T-helper 17 cell (primary cell): ENCODE measurements around the gene TOMM6. TPM values are rescaled to one million over a fixed set of nuclear protein-coding genes. Genes with fewer than 3 reads are reported as not detected.

Source experiments
- ATAC-seq: fragments of 150-1000 bp; cut with Tn5 transposase; 2 replicates; pipeline ENCODE4 v1.10.0; 2021; ENCODE audit warnings: mild to moderate bottlenecking, moderate library complexity
- DNase-seq, 3 donors: peaks; one replicate each; pipeline versions ENCODE4 v3.0.0 to v3.0.0-alpha.2; 2020 to 2021
- H3K9me3 ChIP-seq: one replicate; pipeline ENCODE4 v1.7.0; 2013; ENCODE audit warnings: low read length, mild to moderate bottlenecking; ENCODE audit not compliant: control insufficient read depth, poor library complexity, severe bottlenecking
- H3K27ac Mint-ChIP-seq: one replicate; pipeline ENCODE4 v1.8.0; 2022; ENCODE audit warnings: mild to moderate bottlenecking, moderate library complexity, mixed read lengths
- H3K27me3 Mint-ChIP-seq: one replicate; pipeline ENCODE4 v1.8.0; 2022; ENCODE audit warnings: mixed read lengths
- H3K36me3 Mint-ChIP-seq: one replicate; pipeline ENCODE4 v1.8.0; 2022; ENCODE audit warnings: low read depth, mixed read lengths
- H3K4me1 Mint-ChIP-seq: one replicate; pipeline ENCODE4 v1.8.0; 2022; ENCODE audit warnings: mild to moderate bottlenecking, mixed read lengths
- H3K4me3 Mint-ChIP-seq: one replicate; pipeline ENCODE4 v1.8.0; 2022; ENCODE audit warnings: mild to moderate bottlenecking, moderate library complexity, mixed read lengths
- total RNA-seq, 4 donors: library from RNA in 2 of 4; stranded (reverse) in 2 of 4; gene quantifications; one replicate each; pipeline ENCODE4 v1.2.3 and lab custom pipeline; 2022 to 2026

The TOMM6 gene
- total RNA-seq, 2 donors from 2014 or later: 99.1 to 111 TPM

DNA sequence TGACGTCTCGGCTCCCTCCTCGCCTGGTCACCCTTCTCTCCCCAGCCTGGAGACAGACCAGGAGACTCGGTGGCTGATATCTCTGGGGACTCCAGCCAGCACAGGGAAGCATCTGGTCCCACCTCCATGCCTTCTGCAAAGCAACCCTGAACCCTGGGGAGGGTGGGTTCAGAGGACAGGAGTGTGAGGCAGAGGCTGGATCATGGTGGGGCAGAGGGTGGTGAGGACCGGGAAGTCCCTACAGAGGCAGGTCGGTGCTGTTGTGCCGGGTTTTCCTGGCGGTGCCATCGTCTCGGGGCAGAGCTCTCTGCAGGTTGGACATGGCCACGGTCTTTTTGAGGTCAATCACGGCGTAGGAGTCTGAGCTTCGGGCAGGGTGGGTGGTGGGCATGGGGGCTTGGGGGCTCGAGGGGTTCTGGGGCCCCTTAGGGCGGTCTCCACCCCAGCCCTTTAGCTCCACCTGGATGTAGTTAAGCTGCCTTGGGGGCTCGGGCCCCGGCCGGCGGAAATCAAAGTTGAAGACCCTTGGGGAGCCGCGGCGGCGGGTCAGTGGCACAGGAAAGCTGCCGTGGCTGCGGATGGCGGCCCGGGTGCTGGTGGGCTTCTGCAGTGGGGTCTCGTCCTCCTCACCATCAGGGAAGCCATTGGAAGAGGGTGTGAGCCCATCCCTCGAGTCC is 17.0 kb upstream of the TOMM6 start:
- ATAC-seq: no peak
- Mint-ChIP-seq H3K4me3 (no peak overlapping the region), H3K4me1 (no peaks in the 10 kb centered on the region), H3K27ac (no peak overlapping the region), H3K36me3 (peaks cover 4% of the 10 kb centered on the region), H3K27me3 (no peaks in the 10 kb centered on the region)
- DNase-seq: no peak
- no peaks in the 10 kb centered on the region for H3K9me3 ChIP-seq

DNA sequence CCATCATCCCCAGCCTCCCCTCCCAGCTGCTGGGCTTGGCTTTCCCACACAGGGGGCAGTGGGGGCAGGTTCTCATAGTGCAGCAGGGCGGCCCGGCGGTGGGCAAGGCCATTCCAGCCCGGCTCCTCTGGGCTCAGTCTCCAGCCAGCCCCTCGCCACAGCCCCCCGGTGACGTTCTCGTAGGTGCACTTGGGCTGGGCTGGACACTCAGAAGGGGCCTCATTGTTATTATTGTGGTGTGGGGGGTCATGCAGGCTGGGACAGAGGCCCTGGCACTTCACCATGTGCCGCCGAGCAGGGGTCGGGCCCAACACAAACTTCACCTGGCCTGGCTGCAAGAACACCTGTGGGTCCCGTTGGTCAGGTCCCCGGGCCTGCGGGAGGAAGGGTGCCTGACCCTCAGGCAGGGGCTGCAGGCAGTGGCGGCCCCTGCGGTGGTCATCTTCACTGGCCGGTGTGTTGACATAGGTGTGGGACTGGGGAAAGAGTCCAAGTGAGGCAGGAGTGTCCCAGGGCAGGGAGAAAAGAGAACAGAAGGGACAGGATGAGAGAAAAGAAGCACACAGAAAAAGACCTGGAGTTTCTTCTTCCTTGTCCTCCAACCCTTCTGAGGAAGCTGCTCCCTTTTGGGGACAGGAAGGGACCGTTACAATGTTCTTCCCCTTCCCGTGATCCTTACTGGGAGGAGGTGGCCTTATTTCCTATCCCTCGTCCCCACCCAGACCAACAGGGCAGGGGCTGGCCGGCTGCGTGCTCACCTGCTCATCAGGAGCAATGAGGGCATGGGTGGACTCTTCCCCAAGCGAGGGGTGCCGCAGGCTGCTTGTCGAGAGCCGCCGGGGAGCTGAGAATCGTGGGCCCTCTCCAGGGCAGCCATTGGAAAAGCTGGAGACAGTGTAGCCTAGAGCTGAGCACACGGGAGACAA is 16.2 kb upstream of the TOMM6 start:
- no peaks in the 10 kb centered on the region for H3K9me3 ChIP-seq
- H3K36me3 Mint-ChIP-seq: peaks cover 4% of the 10 kb centered on the region
- no peak overlapping the region for H3K4me3 Mint-ChIP-seq
- DNase-seq (no peak), ATAC-seq (no peak)
- H3K27me3 Mint-ChIP-seq: no peaks in the 10 kb centered on the region
- H3K27ac Mint-ChIP-seq: no peak overlapping the region
- H3K4me1 Mint-ChIP-seq: no peaks in the 10 kb centered on the region

DNA sequence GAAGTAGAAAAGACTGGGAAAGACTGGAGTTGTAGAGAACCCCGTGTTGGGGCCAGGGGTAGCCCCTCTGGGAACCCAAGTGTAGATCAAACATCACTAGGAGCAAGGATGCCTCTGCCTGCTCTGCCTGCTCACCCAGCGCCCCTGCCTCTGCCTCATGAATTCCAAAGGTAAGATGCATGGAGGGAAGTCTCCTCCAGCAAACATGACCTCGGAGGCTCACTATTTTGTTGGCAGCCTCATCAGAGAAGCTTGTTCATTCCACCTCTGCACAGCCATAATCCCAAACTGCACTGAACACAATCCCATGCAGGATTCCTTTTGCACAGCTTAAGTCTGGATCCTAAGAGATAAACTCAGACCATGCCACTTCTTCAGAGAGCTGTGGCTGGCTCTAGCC is 12.7 kb upstream of the TOMM6 start:
- peaks cover 4% of the 10 kb centered on the region for H3K36me3 Mint-ChIP-seq
- no peak overlapping the region for H3K27ac Mint-ChIP-seq
- peaks cover 6% of the 10 kb centered on the region for H3K4me1 Mint-ChIP-seq
- no peaks in the 10 kb centered on the region for H3K27me3 Mint-ChIP-seq
- no peak for ATAC-seq
- H3K4me3 Mint-ChIP-seq: no peak overlapping the region
- DNase-seq: no peak
- no peaks in the 10 kb centered on the region for H3K9me3 ChIP-seq

GRCh38 chr6:41775293-41775882 is 12.1 kb upstream of the TOMM6 start:
- DNase-seq: no peak

DNA sequence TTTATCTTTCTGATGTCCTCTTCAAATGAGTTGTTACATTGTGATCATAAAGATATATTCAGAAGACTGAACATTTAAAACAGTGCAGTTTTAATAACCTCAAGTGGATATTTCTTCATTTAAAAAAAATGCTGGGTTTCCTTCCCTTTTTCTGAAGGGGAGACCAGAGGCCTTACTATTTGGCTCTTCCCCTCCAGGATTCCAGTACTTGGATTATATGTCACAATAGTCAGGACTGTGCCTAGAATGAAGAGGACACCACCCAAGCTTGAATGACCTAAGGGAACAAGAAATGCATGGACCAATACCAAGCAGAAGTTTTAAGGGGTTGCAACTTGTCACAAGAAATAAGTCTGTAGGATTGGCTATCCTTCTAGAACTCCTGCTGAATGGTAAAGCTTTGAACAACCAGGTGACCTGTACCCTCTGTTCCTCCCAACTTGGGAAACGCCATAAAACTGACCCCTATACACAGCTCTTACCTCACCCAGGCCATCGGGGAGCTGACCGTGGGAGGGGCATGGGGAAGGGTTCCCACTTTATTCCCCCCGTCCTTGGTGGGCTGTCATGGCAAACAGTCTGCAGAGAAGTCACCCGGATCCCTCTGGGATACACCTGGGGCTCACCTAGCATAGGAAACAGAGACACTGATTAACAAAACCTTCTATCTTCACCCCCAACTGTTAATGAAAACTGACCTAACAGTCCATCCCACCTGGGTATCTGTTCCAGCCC is 9.8 kb upstream of the TOMM6 start:
- DNase-seq (no peak), ATAC-seq (no peak)
- H3K36me3 Mint-ChIP-seq: peaks cover 2% of the 10 kb centered on the region
- peak overlapping the region; percentile 61 for H3K4me3 Mint-ChIP-seq
- H3K9me3 ChIP-seq: no peaks in the 10 kb centered on the region
- peaks cover 14% of the 10 kb centered on the region for H3K4me1 Mint-ChIP-seq
- peaks cover 5% of the 10 kb centered on the region for H3K27me3 Mint-ChIP-seq
- peak overlapping the region; percentile 34 for H3K27ac Mint-ChIP-seq

More at GRCh38 chr6:41775293-41775882, 12.1 kb upstream of the TOMM6 start:
- H3K4me1 Mint-ChIP-seq: peaks cover 8% of the 10 kb centered on the region
- no peak overlapping the region for H3K4me3 Mint-ChIP-seq
- no peaks in the 10 kb centered on the region for H3K27me3 Mint-ChIP-seq
- no peaks in the 10 kb centered on the region for H3K9me3 ChIP-seq
- H3K27ac Mint-ChIP-seq: no peak overlapping the region
- ATAC-seq: no peak
- peaks cover 4% of the 10 kb centered on the region for H3K36me3 Mint-ChIP-seq

DNA sequence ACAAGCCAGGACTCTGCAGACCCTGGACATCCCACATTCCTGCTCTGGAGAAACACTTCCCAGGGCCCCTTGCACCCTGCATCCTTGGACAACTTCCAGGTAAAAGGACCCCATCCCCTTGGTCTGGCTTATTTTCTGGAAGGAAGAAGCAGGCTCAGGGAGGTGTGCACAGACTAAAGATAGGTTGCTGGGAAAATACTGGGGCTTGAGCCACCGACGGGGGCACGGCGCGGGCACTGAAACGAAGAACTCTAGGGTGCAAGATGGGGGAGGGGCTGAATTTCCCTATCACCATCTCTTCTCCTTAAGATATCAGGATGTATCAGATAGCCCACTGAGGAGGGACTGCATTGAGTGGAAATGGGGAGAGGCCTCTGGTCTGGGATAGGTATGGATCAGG is 8.6 kb upstream of the TOMM6 start:
- H3K4me3 Mint-ChIP-seq: peak overlapping the region; percentile 91
- H3K9me3 ChIP-seq: no peaks in the 10 kb centered on the region
- DNase-seq (no peak), ATAC-seq (no peak)
- H3K27me3 Mint-ChIP-seq: peaks cover 5% of the 10 kb centered on the region
- peak overlapping the region; percentile 61 for H3K27ac Mint-ChIP-seq
- H3K4me1 Mint-ChIP-seq: peaks cover 14% of the 10 kb centered on the region
- H3K36me3 Mint-ChIP-seq: peaks cover 2% of the 10 kb centered on the region

- no peaks in the 10 kb centered on the region for H3K9me3 ChIP-seq
- no peak for DNase-seq
- ATAC-seq: no peak
- Mint-ChIP-seq H3K27ac (peak overlapping the region; percentile 61), H3K27me3 (peaks cover 5% of the 10 kb centered on the region), H3K4me3 (peak overlapping the region; percentile 91), H3K36me3 (no peaks in the 10 kb centered on the region), H3K4me1 (peaks cover 15% of the 10 kb centered on the region)
Measured at GRCh38 chr6:41779336-41779735, 8.2 kb upstream of the TOMM6 start.

DNA sequence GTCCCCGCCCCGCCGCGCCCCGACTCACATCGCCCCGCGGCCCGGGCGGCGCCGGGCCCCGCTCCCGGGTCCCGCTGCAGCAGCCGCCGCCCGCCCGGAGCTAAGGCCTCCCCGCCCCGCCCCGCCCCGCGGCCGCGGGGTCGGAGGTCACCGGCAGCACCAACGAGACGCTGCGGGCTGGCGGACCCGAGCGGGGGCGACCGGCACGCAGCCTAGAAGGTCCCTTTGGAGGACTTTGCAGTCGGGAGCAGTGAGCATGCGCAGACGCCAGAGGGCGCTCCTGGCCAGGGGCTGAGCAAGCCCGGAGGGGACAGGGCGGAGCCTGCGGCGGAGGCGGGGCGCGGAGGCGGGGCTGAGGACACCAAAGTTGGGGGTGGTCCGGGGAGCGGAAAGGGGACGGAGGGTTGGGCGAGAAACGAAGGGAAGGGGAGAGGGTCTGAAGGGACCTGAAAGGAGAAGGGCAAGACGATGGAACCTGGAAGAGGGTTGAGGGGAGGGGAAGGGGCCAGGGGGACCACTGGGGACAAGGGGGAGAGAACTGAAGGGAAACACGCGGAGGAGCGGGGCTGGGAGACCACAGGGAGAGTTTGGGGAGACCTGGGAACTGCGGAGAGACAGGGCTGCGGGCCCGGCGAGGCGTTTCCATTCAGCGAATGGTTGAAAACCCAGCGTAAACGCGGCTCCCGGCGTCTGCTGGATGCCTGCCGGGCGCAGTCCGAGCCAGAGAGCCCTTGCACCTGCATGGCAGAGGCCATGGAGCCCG is 7.5 kb upstream of the TOMM6 start, which contains the start of gene FRS3:
Gene FRS3 (minus strand): TSS at position 113 of the 763 bp plus-strand sequence. CDS start 2,913 bp downstream, outside the sequence.
- Mint-ChIP-seq H3K36me3 (no peaks in the 10 kb centered on the region), H3K4me3 (peak within 1 kb of the TSS; percentile 94), H3K27me3 (peaks cover 5% of the 10 kb centered on the region), H3K27ac (peak within 1 kb of the TSS; percentile 61), H3K4me1 (peaks cover 17% of the 10 kb centered on the region)
- ATAC-seq: peak; percentile 97
- DNase-seq: peak; percentile 99 to 100 (median 99)
- no peaks in the 10 kb centered on the region for H3K9me3 ChIP-seq

DNA sequence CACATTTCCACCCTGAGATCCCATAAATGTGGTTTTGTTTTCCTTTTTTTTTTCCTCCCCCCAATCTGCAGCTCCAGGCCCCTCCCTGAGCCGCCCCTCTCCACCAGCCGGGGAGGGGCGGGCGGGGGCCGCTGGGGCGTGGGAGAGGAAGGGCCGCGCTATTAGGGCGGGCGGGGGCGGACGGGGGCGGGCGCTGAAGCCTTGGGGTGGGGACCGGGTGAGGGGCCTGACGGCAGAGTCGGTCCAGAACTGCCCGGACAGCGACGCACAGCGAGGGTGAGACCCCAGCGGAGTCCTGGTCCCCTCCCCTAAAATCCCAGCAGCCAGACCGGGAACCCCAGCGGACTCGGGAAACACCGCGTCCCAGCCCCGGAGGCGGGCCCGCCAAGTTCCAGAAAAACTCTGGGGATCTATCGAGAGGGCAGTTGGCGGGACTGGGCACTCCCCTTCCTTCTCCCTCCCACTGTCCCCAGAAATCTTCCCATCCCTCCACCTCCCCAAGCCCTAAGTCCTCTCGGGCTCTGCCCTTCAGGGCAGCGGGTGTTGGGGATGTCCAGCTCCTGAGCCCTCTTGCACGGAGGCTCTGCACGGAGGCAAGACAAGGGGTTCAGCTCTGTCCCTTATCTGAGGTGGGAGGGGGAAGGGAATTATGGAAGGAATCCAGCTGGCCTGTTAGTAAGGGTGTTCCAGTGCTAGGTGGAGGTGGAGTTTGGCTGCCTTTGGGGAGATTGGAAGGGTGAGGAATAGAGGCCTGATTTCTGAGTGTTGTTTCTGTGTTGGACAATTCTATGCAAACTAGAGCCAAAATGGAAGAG is 6.7 kb upstream of the TOMM6 start, which contains the start of gene PRICKLE4:
Gene PRICKLE4 (plus strand): TSS at position 232 of the 815 bp plus-strand sequence. CDS start 2,692 bp downstream, outside the sequence.
- Mint-ChIP-seq H3K36me3 (no peaks in the 10 kb centered on the region), H3K27me3 (peaks cover 5% of the 10 kb centered on the region)
- ATAC-seq: no peak

DNA sequence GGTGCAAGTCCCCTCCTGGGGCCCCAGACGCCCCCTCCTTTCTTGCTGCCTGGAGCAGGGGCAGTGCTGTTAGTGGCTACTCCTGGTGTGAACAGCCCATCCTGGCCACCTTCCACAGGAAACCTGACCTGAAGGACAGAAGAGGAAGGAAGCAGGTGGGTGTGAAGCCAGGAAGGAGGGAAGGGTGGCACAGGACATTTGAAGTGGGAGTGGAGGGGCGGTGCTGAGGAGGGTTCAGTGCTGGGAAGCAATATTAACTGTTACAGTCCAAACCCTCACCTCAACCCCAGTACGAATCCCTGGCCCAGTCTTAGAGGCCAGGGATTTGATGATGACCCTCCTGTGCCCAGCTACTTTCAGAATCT is 6.1 kb upstream of the TOMM6 start:
- peaks cover 19% of the 10 kb centered on the region for H3K4me1 Mint-ChIP-seq
- no peaks in the 10 kb centered on the region for H3K9me3 ChIP-seq
- no peaks in the 10 kb centered on the region for H3K36me3 Mint-ChIP-seq
- peak overlapping the region; percentile 82 for H3K4me3 Mint-ChIP-seq
- peaks cover 5% of the 10 kb centered on the region for H3K27me3 Mint-ChIP-seq
- no peak overlapping the region for H3K27ac Mint-ChIP-seq
- no peak for ATAC-seq
- DNase-seq: no peak

More for the DNA sequence above, 6.7 kb upstream of the TOMM6 start, which contains the start of gene PRICKLE4:
- H3K4me3 Mint-ChIP-seq: peak within 1 kb of the TSS; percentile 94
- no peak within 1 kb of the TSS for H3K27ac Mint-ChIP-seq
- no peaks in the 10 kb centered on the region for H3K9me3 ChIP-seq
- no peak for DNase-seq
- peaks cover 19% of the 10 kb centered on the region for H3K4me1 Mint-ChIP-seq

DNA sequence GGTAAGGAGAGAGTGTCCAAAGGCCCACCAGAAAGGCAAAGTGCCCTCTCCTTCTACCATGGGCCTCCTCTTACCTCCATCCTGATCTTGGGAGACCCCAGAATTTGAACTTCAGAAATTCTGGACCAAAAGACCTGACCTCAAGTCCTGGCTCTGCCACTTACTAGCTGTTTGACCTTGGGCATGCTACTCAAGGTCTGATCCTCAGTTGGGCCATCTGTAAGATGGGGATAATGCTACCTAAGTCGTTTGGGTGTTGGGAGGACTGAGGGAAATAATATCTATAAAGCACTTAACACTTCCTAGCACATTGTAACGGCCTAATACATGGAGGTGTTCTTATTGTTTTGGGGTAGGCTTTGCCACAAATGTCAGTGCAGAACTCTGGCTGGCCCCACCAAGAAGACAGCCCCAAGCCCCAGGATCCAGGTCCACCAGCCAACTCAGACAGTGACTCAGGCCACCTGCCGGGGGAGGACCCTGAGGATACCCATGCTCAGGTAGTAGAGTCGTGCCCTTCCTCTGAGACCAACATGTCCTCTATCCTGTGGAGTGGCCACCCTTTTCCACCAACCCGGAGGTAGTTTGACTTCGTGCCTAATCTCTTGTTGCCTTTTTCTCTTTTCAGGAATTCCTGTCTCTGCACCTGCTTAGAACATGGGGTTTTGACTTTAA is 4.3 kb upstream of the TOMM6 start:
- no peak overlapping the region for H3K27ac Mint-ChIP-seq
- ATAC-seq (no peak), DNase-seq (no peak)
- H3K36me3 Mint-ChIP-seq: no peaks in the 10 kb centered on the region
- H3K9me3 ChIP-seq: no peaks in the 10 kb centered on the region
- H3K27me3 Mint-ChIP-seq: peaks cover 5% of the 10 kb centered on the region
- H3K4me1 Mint-ChIP-seq: peaks cover 19% of the 10 kb centered on the region
- H3K4me3 Mint-ChIP-seq: no peak overlapping the region
